HG03060 (cell line): ENCODE results near the gene HDAC10.
"Not testable (repeated sequence)": the region's sequence is repeated elsewhere in the genome, so short reads cannot be mapped to it uniquely, and the experiment has no call there.

ENCODE experiments used
- ATAC-seq: cut with Tn5 transposase; IDR thresholded peaks from one replicate; pipeline ENCODE4 v1.9.1; 2021; ENCODE audit warnings: low read depth, moderate number of reproducible peaks; ENCODE audit not compliant: unreplicated experiment

HDAC10 gene

GRCh38 chr22:50205781-50206569, 45.1 kb downstream of the HDAC10 start:
- ATAC-seq, result no peak

- not testable (repeated sequence) for ATAC-seq
These were observed 46.1 kb downstream of the HDAC10 start for GRCh38 chr22:50204998-50205397.

- ATAC-seq, result no peak
These were observed 46.5 kb downstream of the HDAC10 start for GRCh38 chr22:50204571-50204970.

GRCh38 chr22:50203288-50203687, 47.8 kb downstream of the HDAC10 start:
- ATAC-seq, result no peak

GRCh38 chr22:50202130-50202666, 48.9 kb downstream of the HDAC10 start:
- ATAC-seq, result no peak

- no peak for ATAC-seq
These were observed 49.6 kb downstream of the HDAC10 start for GRCh38 chr22:50201191-50202129.

- no peak for ATAC-seq
These were observed 50.4 kb downstream of the HDAC10 start, which contains the start of gene SELENOO for GRCh38 chr22:50200461-50201190. SELENOO (plus strand) TSS chr22:50201011; CDS start chr22:50201037, 26 bp downstream.

- no peak for ATAC-seq
These were observed 51.1 kb downstream of the HDAC10 start for GRCh38 chr22:50199829-50200460.

GRCh38 chr22:50199251-50199721, 51.8 kb downstream of the HDAC10 start:
- ATAC-seq, result no peak

GRCh38 chr22:50198624-50199017, 52.4 kb downstream of the HDAC10 start:
- no peak for ATAC-seq

- ATAC-seq, result no peak
These were observed 53.0 kb downstream of the HDAC10 start for GRCh38 chr22:50197856-50198623.

GRCh38 chr22:50197000-50197800, 53.9 kb downstream of the HDAC10 start:
- ATAC-seq, result no peak

GRCh38 chr22:50196256-50196655, 54.8 kb downstream of the HDAC10 start:
- no peak for ATAC-seq
